Measurements from ENCODE around the gene ANKFY1. TPM values are rescaled to one million over a fixed set of nuclear protein-coding genes. Genes with fewer than 3 reads are reported as not detected.
"Not testable (repeated sequence)": the region's sequence is repeated elsewhere in the genome, so short reads cannot be mapped to it uniquely, and the experiment has no call there.

Gene ANKFY1
- total RNA-seq, 1 experiment from 2014 or later: 29.5 TPM

DNA sequence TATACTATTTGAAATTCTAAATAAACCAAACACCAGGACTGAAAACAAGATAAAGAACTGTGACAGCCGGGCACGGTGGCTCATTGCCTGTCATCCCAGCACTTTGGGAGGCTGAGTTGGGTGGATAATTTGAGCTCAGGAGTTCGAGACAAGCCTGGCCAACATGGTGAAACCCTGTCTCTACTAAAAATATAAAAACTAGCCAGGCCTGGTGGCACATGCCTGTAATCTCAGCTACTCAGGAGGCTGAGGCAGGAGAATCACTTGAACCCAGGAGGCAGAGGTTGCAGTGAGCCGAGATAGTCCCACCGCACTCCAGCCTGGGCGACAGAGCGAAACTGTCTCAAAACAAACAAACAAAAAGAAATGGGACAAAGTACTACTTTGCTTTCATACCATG, 73.0 kb downstream of the ANKFY1 start:
- not testable (repeated sequence) for H3K27me3 ChIP-seq (replicated peaks); DNase-seq (ENCODE audit: low read depth in 1 of 2, low spot score in 2 of 2); H3K4me1 ChIP-seq (replicated peaks); H3K9me3 ChIP-seq (replicated peaks); H3K27ac ChIP-seq; H3K4me3 ChIP-seq
- H3K36me3 ChIP-seq: peaks cover 50% of the 10 kb centered on the region

- Histone ChIP-seq H3K4me3 (no peak overlapping the region), H3K27me3 (replicated peaks) (no peaks in the 10 kb centered on the region), H3K27ac (no peak overlapping the region), H3K4me1 (replicated peaks) (no peaks in the 10 kb centered on the region), H3K9me3 (replicated peaks) (no peaks in the 10 kb centered on the region), H3K36me3 (peaks cover 43% of the 10 kb centered on the region)
- DNase-seq (ENCODE audit: low read depth in 1 of 2, low spot score in 2 of 2): no peak
These were observed 74.5 kb downstream of the ANKFY1 start for GRCh38 chr17:4189280-4189679.

GRCh38 chr17:4188076-4188475, 75.7 kb downstream of the ANKFY1 start:
- no peaks in the 10 kb centered on the region for H3K9me3 ChIP-seq (replicated peaks)
- no peak for DNase-seq (ENCODE audit: low read depth in 1 of 2, low spot score in 2 of 2)
- H3K27ac ChIP-seq: no peak overlapping the region
- no peaks in the 10 kb centered on the region for H3K4me1 ChIP-seq (replicated peaks)
- H3K27me3 ChIP-seq (replicated peaks): no peaks in the 10 kb centered on the region
- H3K36me3 ChIP-seq: peaks cover 55% of the 10 kb centered on the region
- H3K4me3 ChIP-seq: no peak overlapping the region

DNA sequence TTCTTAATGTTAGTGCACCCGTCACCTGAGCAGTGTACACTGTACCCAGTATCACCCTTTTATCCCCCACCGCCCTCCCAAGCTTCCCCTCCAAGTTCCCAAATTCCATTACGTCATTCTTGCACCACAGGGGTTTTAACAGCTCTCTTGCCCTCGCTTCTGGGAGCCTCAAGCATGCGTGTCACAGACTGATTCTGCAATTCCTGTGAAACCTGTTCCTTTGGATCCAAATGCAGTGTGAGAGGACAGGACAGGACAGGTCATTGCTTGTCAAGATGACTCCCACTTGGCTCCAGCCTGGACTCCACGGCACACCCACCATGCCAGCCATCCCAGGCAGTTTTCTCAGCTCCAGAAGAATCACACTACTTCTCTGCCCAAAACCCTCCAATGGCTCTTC, 76.7 kb downstream of the ANKFY1 start:
- H3K9me3 ChIP-seq (replicated peaks): no peaks in the 10 kb centered on the region
- H3K27me3 ChIP-seq (replicated peaks): no peaks in the 10 kb centered on the region
- no peak overlapping the region for H3K4me3 ChIP-seq
- no peak for DNase-seq (ENCODE audit: low read depth in 1 of 2, low spot score in 2 of 2)
- peaks cover 65% of the 10 kb centered on the region for H3K36me3 ChIP-seq
- no peaks in the 10 kb centered on the region for H3K4me1 ChIP-seq (replicated peaks)
- no peak overlapping the region for H3K27ac ChIP-seq

GRCh38 chr17:4186357-4186881, 77.4 kb downstream of the ANKFY1 start:
- no peaks in the 10 kb centered on the region for H3K4me1 ChIP-seq (replicated peaks)
- DNase-seq (ENCODE audit: low read depth in 1 of 2, low spot score in 2 of 2): no peak

DNA sequence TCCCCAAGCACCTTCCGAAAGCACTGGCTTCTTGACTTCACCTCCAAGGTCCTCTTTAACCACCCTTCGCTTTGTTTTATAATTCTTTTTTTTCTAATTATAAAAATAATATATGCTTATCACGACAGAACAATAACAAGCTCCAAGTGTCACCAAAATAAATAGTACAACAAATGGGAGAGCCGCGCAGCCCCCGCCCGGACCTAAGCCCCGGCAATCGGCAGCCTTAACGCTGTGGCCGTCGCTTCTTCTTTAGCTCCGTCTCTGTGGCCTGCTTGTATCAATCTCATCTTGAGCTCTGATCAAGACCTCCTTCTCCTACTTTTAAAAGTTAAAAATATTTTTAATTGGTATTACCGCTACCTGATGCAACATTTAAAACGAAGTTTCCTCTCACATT, 78.1 kb downstream of the ANKFY1 start:
- no peak for DNase-seq (ENCODE audit: low read depth in 1 of 2, low spot score in 2 of 2)
- H3K9me3 ChIP-seq (replicated peaks): no peaks in the 10 kb centered on the region
- H3K36me3 ChIP-seq: peaks cover 77% of the 10 kb centered on the region
- H3K4me3 ChIP-seq: no peak overlapping the region
- H3K27me3 ChIP-seq (replicated peaks): no peaks in the 10 kb centered on the region
- H3K4me1 ChIP-seq (replicated peaks): no peaks in the 10 kb centered on the region
- no peak overlapping the region for H3K27ac ChIP-seq

More at GRCh38 chr17:4186357-4186881, 77.4 kb downstream of the ANKFY1 start:
- H3K27me3 ChIP-seq (replicated peaks): no peaks in the 10 kb centered on the region
- H3K4me3 ChIP-seq: no peak overlapping the region
- H3K9me3 ChIP-seq (replicated peaks): no peaks in the 10 kb centered on the region
- peaks cover 71% of the 10 kb centered on the region for H3K36me3 ChIP-seq
- H3K27ac ChIP-seq: no peak overlapping the region

DNA sequence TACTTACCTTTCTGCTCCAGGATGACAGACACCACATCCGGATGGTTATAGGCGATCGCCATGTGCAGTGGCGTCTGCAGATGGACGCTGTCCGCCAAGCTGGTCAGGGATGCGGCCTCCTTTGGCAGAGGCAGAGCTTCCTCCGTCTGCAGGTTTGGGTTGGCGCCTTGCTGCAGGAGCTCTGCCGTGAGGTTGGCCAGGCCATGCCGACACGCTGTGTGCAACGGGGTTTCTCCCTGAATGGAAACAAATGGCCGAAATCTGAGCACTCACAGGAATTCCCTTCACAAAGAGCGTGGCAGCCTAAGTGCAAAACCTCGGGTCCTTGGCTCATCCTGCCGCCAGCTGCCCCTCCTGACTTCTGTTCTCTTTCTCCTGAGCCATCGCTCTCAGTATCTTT, 79.0 kb downstream of the ANKFY1 start:
- H3K36me3 ChIP-seq: peaks cover 73% of the 10 kb centered on the region
- H3K4me3 ChIP-seq: no peak overlapping the region
- DNase-seq (ENCODE audit: low read depth in 1 of 2, low spot score in 2 of 2): no peak
- no peaks in the 10 kb centered on the region for H3K4me1 ChIP-seq (replicated peaks)
- H3K27ac ChIP-seq: no peak overlapping the region
- no peaks in the 10 kb centered on the region for H3K27me3 ChIP-seq (replicated peaks)
- no peaks in the 10 kb centered on the region for H3K9me3 ChIP-seq (replicated peaks)

GRCh38 chr17:4182043-4182442, 81.7 kb downstream of the ANKFY1 start:
- peaks cover 80% of the 10 kb centered on the region for H3K36me3 ChIP-seq
- H3K9me3 ChIP-seq (replicated peaks): no peaks in the 10 kb centered on the region
- H3K27me3 ChIP-seq (replicated peaks): no peaks in the 10 kb centered on the region
- H3K27ac ChIP-seq: no peak overlapping the region
- no peak overlapping the region for H3K4me3 ChIP-seq
- no peak for DNase-seq (ENCODE audit: low read depth in 1 of 2, low spot score in 2 of 2)
- H3K4me1 ChIP-seq (replicated peaks): no peaks in the 10 kb centered on the region

GRCh38 chr17:4180791-4181190, 83.0 kb downstream of the ANKFY1 start:
- no peak for DNase-seq (ENCODE audit: low read depth in 1 of 2, low spot score in 2 of 2)
- H3K27ac ChIP-seq: no peak overlapping the region

GRCh38 chr17:4179071-4179470, 84.7 kb downstream of the ANKFY1 start:
- Histone ChIP-seq H3K4me1 (replicated peaks) (no peaks in the 10 kb centered on the region), H3K4me3 (no peak overlapping the region), H3K36me3 (peaks cover 94% of the 10 kb centered on the region), H3K27ac (no peak overlapping the region), H3K27me3 (replicated peaks) (no peaks in the 10 kb centered on the region), H3K9me3 (replicated peaks) (no peaks in the 10 kb centered on the region)
- DNase-seq (ENCODE audit: low read depth in 1 of 2, low spot score in 2 of 2): no peak

More at GRCh38 chr17:4180791-4181190, 83.0 kb downstream of the ANKFY1 start:
- Histone ChIP-seq H3K4me3 (no peak overlapping the region), H3K36me3 (peaks cover 86% of the 10 kb centered on the region), H3K4me1 (replicated peaks) (no peaks in the 10 kb centered on the region), H3K9me3 (replicated peaks) (no peaks in the 10 kb centered on the region), H3K27me3 (replicated peaks) (no peaks in the 10 kb centered on the region)

DNA sequence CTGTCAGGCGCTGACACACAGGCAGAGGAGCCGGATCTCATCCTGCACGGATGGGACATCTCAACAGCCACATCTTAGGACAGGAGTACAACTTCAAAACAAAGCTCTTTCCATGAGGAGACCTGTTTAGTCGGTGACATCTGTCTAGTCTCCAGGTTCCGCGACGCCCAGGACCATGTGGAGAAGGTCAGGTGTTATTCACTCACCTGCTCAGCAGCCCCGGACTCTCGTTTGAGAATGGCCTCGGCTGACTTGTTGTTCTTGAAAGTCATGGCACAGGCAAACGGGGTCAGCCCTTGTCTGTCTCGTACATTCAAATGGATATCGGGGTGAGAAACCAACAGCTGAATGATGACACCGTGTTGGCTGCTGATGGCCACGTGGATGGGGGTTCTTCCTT, 85.1 kb downstream of the ANKFY1 start:
- peaks cover 94% of the 10 kb centered on the region for H3K36me3 ChIP-seq
- no peak for DNase-seq (ENCODE audit: low read depth in 1 of 2, low spot score in 2 of 2)
- H3K4me1 ChIP-seq (replicated peaks): no peaks in the 10 kb centered on the region
- H3K4me3 ChIP-seq: no peak overlapping the region
- H3K27me3 ChIP-seq (replicated peaks): no peaks in the 10 kb centered on the region
- no peak overlapping the region for H3K27ac ChIP-seq
- H3K9me3 ChIP-seq (replicated peaks): no peaks in the 10 kb centered on the region

GRCh38 chr17:4177806-4178205, 86.0 kb downstream of the ANKFY1 start:
- Histone ChIP-seq H3K27ac (no peak overlapping the region), H3K9me3 (replicated peaks) (no peaks in the 10 kb centered on the region), H3K36me3 (peaks cover 94% of the 10 kb centered on the region), H3K4me3 (no peak overlapping the region), H3K4me1 (replicated peaks) (no peaks in the 10 kb centered on the region), H3K27me3 (replicated peaks) (no peaks in the 10 kb centered on the region)
- DNase-seq (ENCODE audit: low read depth in 1 of 2, low spot score in 2 of 2): no peak

DNA sequence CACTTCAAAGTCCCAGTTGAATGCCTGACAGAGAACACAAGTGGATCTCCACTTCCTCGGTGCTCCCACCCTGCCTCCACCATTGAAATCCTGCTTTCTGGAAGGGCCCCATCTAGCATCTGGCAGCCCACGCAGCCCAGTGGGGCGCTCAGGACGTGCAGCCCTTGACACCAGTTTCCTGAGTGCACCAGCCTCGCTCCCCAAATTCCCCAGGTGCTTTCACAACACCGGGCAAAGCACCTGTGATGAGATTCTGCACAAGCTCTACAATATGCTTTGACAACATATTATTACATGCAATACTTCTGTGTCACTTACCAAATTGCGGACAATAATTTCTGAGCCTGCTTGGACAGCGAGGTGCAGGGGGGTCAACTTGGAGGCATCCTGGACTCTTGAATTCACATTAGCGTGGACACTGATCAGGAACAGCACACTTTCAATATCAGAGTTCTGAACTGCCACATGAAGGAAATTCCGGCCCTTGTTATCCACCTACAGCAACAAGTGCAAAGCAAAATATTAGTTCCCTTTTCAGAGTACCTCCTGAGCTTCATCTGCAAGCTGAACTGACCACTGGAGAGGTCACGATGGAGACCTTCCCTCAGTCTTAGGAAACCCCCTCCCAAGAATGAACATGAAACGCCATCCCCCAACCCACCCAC, 86.8 kb downstream of the ANKFY1 start:
- no peak overlapping the region for H3K27ac ChIP-seq
- H3K4me1 ChIP-seq (replicated peaks): no peaks in the 10 kb centered on the region
- peaks cover 94% of the 10 kb centered on the region for H3K36me3 ChIP-seq
- H3K4me3 ChIP-seq: no peak overlapping the region
- no peaks in the 10 kb centered on the region for H3K27me3 ChIP-seq (replicated peaks)
- no peaks in the 10 kb centered on the region for H3K9me3 ChIP-seq (replicated peaks)
- no peak for DNase-seq (ENCODE audit: low read depth in 1 of 2, low spot score in 2 of 2)

DNA sequence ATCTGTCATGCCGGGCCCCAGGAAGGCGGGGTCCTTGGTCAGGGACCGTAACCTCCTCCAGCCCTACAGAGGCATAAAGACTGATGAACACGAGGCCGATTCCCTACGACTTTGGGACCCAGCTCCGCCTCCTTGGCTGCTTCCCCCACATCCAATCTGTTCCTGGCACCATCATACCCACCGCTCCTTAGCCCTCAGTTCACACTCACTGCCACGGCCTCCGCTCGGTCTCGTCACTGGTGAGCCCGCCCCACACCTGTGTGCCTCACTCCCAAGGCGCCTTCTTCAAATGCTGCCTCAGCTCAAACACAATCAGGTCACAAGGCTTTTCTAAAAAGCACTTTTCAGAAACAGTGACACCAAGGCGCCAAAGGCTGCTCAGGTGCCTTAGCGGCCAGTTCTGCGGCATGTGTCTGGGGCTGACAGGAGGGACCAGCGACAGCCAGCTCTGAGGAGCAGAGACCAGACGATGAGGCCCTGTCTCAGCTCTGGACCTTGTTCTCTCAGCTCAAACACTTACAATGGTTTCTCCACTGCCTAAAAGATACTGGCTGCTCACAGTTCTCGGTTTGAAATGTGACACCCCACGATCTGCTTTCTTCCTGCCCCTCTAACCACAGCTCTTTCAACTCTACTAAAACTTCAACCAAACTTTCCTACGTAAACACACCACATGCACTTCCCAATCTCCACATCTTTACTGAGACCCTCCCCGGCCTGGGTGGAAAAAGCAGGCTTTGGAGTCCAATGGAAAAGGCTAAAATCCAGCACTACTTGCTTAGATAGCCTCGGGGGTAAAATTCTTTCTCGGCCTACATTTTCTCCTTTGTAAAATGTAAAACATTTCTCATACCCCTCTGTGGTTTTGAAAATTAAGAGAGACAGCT, 87.6 kb downstream of the ANKFY1 start:
- H3K9me3 ChIP-seq (replicated peaks): no peaks in the 10 kb centered on the region
- H3K27me3 ChIP-seq (replicated peaks): no peaks in the 10 kb centered on the region
- no peaks in the 10 kb centered on the region for H3K4me1 ChIP-seq (replicated peaks)
- peaks cover 94% of the 10 kb centered on the region for H3K36me3 ChIP-seq
- H3K4me3 ChIP-seq: no peak overlapping the region
- no peak overlapping the region for H3K27ac ChIP-seq
- DNase-seq (ENCODE audit: low read depth in 1 of 2, low spot score in 2 of 2): no peak

Data from SJSA1 (cell line).